IMR-90 (cell line): Measurements from ENCODE around the gene OPCML. TPM values are rescaled to one million over a fixed set of nuclear protein-coding genes. Genes with fewer than 3 reads are reported as not detected.

Source experiments
- ATAC-seq: fragments of 200-7000 bp; cut with Tn5 transposase; 2 replicates; pipeline ENCODE4 v1.9.1; 2020; ENCODE audit warnings: low read depth, mild to moderate bottlenecking, moderate library complexity
- BruUV-seq: library from RNA; stranded (reverse); fragments of 400-500 nt; replicated peaks from 2 replicates; lab custom pipeline; 2021; lab: Mats Ljungman, UMichigan
- CTCF ChIA-PET: fragments of 300-600 bp; formaldehyde crosslinking; extraction: SDS; loops from one replicate; lab custom pipeline; 2021; ENCODE audit warnings: antibody characterized with exemption; lab: Yijun Ruan, JAX
- POLR2A ChIA-PET: fragments of 300-600 bp; sonication (Branson Sonifier 250); formaldehyde crosslinking; loops from one replicate; lab custom pipeline; 2022; ENCODE audit warnings: antibody characterized with exemption; ENCODE audit not compliant: unreplicated experiment; lab: Charles Lee
- DNase-seq: peaks from one replicate; pipeline ENCODE4 v3.0.0; 2013
- H2AFZ ChIP-seq: replicated peaks from 2 replicates; pipeline ENCODE3; 2013; ENCODE audit warnings: low read length, mild to moderate bottlenecking; ENCODE audit not compliant: poor library complexity
- H2AK5ac ChIP-seq: 2 replicates; pipeline ENCODE4 v1.6.1; 2013; ENCODE audit warnings: low read depth, low read length, inconsistent platforms
- H2AK9ac ChIP-seq: replicated peaks from 2 replicates; pipeline ENCODE3; 2013; ENCODE audit warnings: mild to moderate bottlenecking, low read depth, low read length, moderate library complexity; ENCODE audit not compliant: poor library complexity
- H2BK120ac ChIP-seq: 2 replicates; pipeline ENCODE4 v1.6.1; 2013; ENCODE audit warnings: low read depth, low read length, inconsistent platforms
- H2BK15ac ChIP-seq: 3 replicates; pipeline ENCODE4 v1.6.1; 2013; ENCODE audit warnings: low read depth, low read length, inconsistent platforms
- H2BK20ac ChIP-seq: 2 replicates; pipeline ENCODE4 v1.6.1; 2013; ENCODE audit warnings: low read depth, mild to moderate bottlenecking, inconsistent platforms, low read length, moderate library complexity
- H2BK5ac ChIP-seq: 2 replicates; pipeline ENCODE4 v1.6.1; 2013; ENCODE audit warnings: mild to moderate bottlenecking, low read depth, low read length, inconsistent platforms; ENCODE audit not compliant: poor library complexity, severe bottlenecking
- H3K14ac ChIP-seq: replicated peaks from 2 replicates; pipeline ENCODE4 v1.6.1; 2013; ENCODE audit warnings: low read depth, low read length, inconsistent platforms
- H3K18ac ChIP-seq: 2 replicates; pipeline ENCODE4 v1.6.1; 2013; ENCODE audit warnings: low read depth, low read length, control low read depth
- H3K23ac ChIP-seq: 2 replicates; pipeline ENCODE4 v1.6.1; 2013; ENCODE audit warnings: low read depth, low read length, inconsistent platforms
- H3K27ac ChIP-seq: 2 replicates; pipeline ENCODE4 v1.5.1; 2013; ENCODE audit warnings: mild to moderate bottlenecking, control low read depth, low read length; ENCODE audit not compliant: insufficient read depth
- H3K27me3 ChIP-seq: 2 replicates; pipeline ENCODE4 v1.6.1; 2013; ENCODE audit warnings: low read length; ENCODE audit not compliant: control insufficient read depth, insufficient read depth
- H3K36me3 ChIP-seq: 2 replicates; pipeline ENCODE4 v1.6.1; 2013; ENCODE audit warnings: low read length, mixed read lengths; ENCODE audit not compliant: control insufficient read depth, insufficient read depth
- H3K4ac ChIP-seq: 2 replicates; pipeline ENCODE4 v1.6.1; 2013; ENCODE audit warnings: low read depth, low read length, inconsistent platforms
- H3K4me1 ChIP-seq: 2 replicates; pipeline ENCODE4 v1.6.1; 2013; ENCODE audit warnings: low read length, mixed read lengths; ENCODE audit not compliant: control insufficient read depth, insufficient read depth
- H3K4me2 ChIP-seq: 2 replicates; pipeline ENCODE4 v1.6.1; 2013; ENCODE audit warnings: low read depth, mild to moderate bottlenecking, control low read depth, low read length, moderate library complexity
- H3K4me3 ChIP-seq: 2 replicates; pipeline ENCODE4 v1.5.1; 2013; ENCODE audit warnings: low read depth, mild to moderate bottlenecking, control low read depth, low read length, moderate library complexity; ENCODE audit not compliant: insufficient read depth
- H3K56ac ChIP-seq: 2 replicates; pipeline ENCODE4 v1.6.1; 2013; ENCODE audit warnings: low read length, inconsistent platforms; ENCODE audit not compliant: insufficient read depth; ENCODE audit errors: extremely low read depth
- H3K79me1 ChIP-seq, 2 experiments: 2 replicates each; pipeline ENCODE4 v1.6.1; 2013; ENCODE audit warnings: low read length in 2 of 2, inconsistent platforms in 1 of 2, low read depth in 1 of 2
- H3K9ac ChIP-seq: 2 replicates; pipeline ENCODE4 v1.6.1; 2013; ENCODE audit warnings: low read depth, low read length, control low read depth
- H3K9me1 ChIP-seq: 2 replicates; pipeline ENCODE4 v1.6.1; 2013; ENCODE audit warnings: low read length, inconsistent platforms; ENCODE audit not compliant: insufficient read depth
- H3K9me3 ChIP-seq: 2 replicates; pipeline ENCODE4 v1.6.1; 2013; ENCODE audit warnings: low read length; ENCODE audit not compliant: control insufficient read depth, insufficient read depth
- H4K20me1 ChIP-seq: 2 replicates; pipeline ENCODE4 v1.6.1; 2013; ENCODE audit warnings: low read length, inconsistent platforms; ENCODE audit not compliant: insufficient read depth
- H4K5ac ChIP-seq: 2 replicates; pipeline ENCODE4 v1.6.1; 2013; ENCODE audit warnings: mild to moderate bottlenecking, low read depth, low read length, control low read depth
- H4K8ac ChIP-seq, 2 experiments: 2 replicates each; pipeline ENCODE4 v1.6.1; 2013; ENCODE audit warnings: low read depth in 2 of 2, low read length in 2 of 2, control low read depth in 1 of 2, inconsistent platforms in 1 of 2
- H4K91ac ChIP-seq: 2 replicates; pipeline ENCODE4 v1.6.1; 2013; ENCODE audit warnings: low read depth, low read length, inconsistent platforms; ENCODE audit not compliant: insufficient read depth
- CHD1 ChIP-seq: IDR thresholded peaks from 2 replicates; pipeline ENCODE4 v1.6.1; 2012; ENCODE audit warnings: low read depth, low read length, improper control_type of control experiment
- MXI1 ChIP-seq: IDR thresholded peaks from 2 replicates; pipeline ENCODE4 v1.6.1; 2012; ENCODE audit warnings: low read depth, mild to moderate bottlenecking, low read length, moderate library complexity, borderline replicate concordance
- POLR2A ChIP-seq: IDR thresholded peaks from 2 replicates; pipeline ENCODE4 v1.6.1; 2012; ENCODE audit warnings: mild to moderate bottlenecking, low read depth, low read length
- RCOR1 ChIP-seq: IDR thresholded peaks from 2 replicates; pipeline ENCODE4 v1.6.1; 2012; ENCODE audit warnings: mild to moderate bottlenecking, low read length, improper control_type of control experiment; ENCODE audit not compliant: insufficient replicate concordance
- SMC3 ChIP-seq: fragments of 150-350 bp; IDR thresholded peaks from 2 replicates; pipeline ENCODE4 v1.6.1; 2016; ENCODE audit warnings: low read depth, mild to moderate bottlenecking, antibody characterized with exemption, low read length, moderate library complexity
- WGBS, 2 experiments: methylation state at CpG; one replicate each; pipeline versions ENCODE4 v1.1.5 to v1.1.7; 2013; ENCODE audit warnings: missing lambda C conversion rate in 2 of 2; ENCODE audit not compliant: insufficient read length in 1 of 2; ENCODE audit errors: extremely low coverage in 2 of 2; 5-methylcytosine and 5-hydroxymethylcytosine counted together
- dilution Hi-C: fragments of 300-500 bp; cut with HindIII; formaldehyde crosslinking; loops from one replicate; pipeline ENCODE4 v1.14.3; 2018; ENCODE audit warnings: low sequenced_read_pairs; ENCODE audit not compliant: unreplicated experiment
- in situ Hi-C: fragments of 300-500 bp; cut with MboI; formaldehyde crosslinking; loops from 3 replicates; pipeline ENCODE4 v1.14.3; 2019; ENCODE audit warnings: low sequenced_read_pairs, inconsistent platforms, mixed read lengths
- intact Hi-C: fragments of 100-400 bp; cut with micrococcal nuclease; formaldehyde crosslinking; loops from 2 replicates; pipeline ENCODE4 v1.10.0; 2022
- polyA plus RNA-seq, 3 experiments: library from polyadenylated mRNA; depleted of rRNA; stranded (reverse); fragments of >200 nt; gene quantifications; 2 replicates each; pipeline ENCODE4 v1.2.3, GENCODE V29; 2012; ENCODE audit warnings: low replicate concordance in 1 of 3
- total RNA-seq: library from RNA; depleted of rRNA; stranded (reverse); fragments of >200 nt; gene quantifications from 2 replicates; pipeline ENCODE4 v1.2.3, GENCODE V29; 2012
- TF ChIP-seq, protein P1 (sequence below): fragments of 150-350 bp; IDR thresholded peaks from 2 replicates; pipeline ENCODE4 v1.6.1; 2016; ENCODE audit warnings: low read depth, mild to moderate bottlenecking, low read length, moderate library complexity, borderline replicate concordance

OPCML gene
- total and polyA plus RNA-seq, 2 of the 4 experiments (the other 2 are of a cell fraction), result under 0.01 to 2.6 TPM

DNA sequence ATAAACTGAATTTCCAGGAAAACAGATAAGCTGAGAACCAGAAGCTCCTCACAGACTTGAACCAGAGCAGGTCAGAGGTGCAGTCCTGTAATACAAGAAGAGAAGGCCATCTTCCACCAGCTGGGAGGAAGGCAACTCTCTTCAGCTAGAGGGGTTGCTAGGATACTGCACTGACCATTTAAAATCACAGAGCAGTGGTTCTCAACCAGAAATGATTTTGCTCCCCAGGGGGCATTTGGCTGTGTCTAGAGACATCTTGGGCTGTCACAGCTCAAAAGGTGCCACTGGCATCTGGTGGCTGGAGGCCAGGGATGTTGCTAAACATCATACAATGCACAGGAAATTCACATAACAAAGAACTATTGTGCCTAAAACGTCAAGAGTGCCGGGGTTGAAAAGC is 17.2 kb downstream of the OPCML start:
- H4K20me1 ChIP-seq, result no peaks in the 10 kb centered on the region
- no peak overlapping the region for H2AFZ ChIP-seq
- no peak overlapping the region for H3K9ac ChIP-seq
- H3K18ac ChIP-seq, result no peak overlapping the region
- H2AK5ac ChIP-seq, result no peak overlapping the region
- no peaks in the 10 kb centered on the region for H3K9me1 ChIP-seq
- dilution Hi-C loops, result no loop called here
- H2BK15ac ChIP-seq, result no peak overlapping the region
- H3K56ac ChIP-seq, result no peak overlapping the region
- H3K23ac ChIP-seq, result no peak overlapping the region
- ChIA-PET POLR2A (no interaction called here), CTCF (no interaction called here)
- no peak overlapping the region for H2BK120ac ChIP-seq
- H3K9me3 ChIP-seq, result peaks cover 45% of the 10 kb centered on the region
- intact Hi-C loops, result no loop called here
- no peaks in the 10 kb centered on the region for H3K4me1 ChIP-seq
- H4K5ac ChIP-seq, result no peak overlapping the region
- H3K27ac ChIP-seq, result no peak overlapping the region
- H3K36me3 ChIP-seq, result no peaks in the 10 kb centered on the region
- H2BK20ac ChIP-seq, result no peak overlapping the region
- no peak overlapping the region for H4K8ac ChIP-seq
- H3K4me2 ChIP-seq, result no peak overlapping the region
- TF ChIP-seq RCOR1 (no peak), CHD1 (no peak), POLR2A (no peak), SMC3 (no peak), MXI1 (no peak)
- TF ChIP-seq, protein P1, sequence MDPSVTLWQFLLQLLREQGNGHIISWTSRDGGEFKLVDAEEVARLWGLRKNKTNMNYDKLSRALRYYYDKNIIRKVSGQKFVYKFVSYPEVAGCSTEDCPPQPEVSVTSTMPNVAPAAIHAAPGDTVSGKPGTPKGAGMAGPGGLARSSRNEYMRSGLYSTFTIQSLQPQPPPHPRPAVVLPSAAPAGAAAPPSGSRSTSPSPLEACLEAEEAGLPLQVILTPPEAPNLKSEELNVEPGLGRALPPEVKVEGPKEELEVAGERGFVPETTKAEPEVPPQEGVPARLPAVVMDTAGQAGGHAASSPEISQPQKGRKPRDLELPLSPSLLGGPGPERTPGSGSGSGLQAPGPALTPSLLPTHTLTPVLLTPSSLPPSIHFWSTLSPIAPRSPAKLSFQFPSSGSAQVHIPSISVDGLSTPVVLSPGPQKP, result no peak
- ATAC-seq (no peak), DNase-seq (no peak)
- no CpG with 5 or more reads among the region's 2 CpGs for WGBS, 2 experiments
- H3K14ac ChIP-seq, result no peak overlapping the region
- H3K27me3 ChIP-seq, result no peaks in the 10 kb centered on the region
- no peaks in the 10 kb centered on the region for H3K79me1 ChIP-seq
- H3K4ac ChIP-seq, result no peak overlapping the region
- in situ Hi-C loops, result no loop called here
- H3K4me3 ChIP-seq, result no peak overlapping the region
- no TSS peak for BruUV-seq
- no peak overlapping the region for H4K91ac ChIP-seq
- H2AK9ac ChIP-seq, result no peak overlapping the region
- no peak overlapping the region for H2BK5ac ChIP-seq
